Measurements from ENCODE around the gene MACROD2.

DNA sequence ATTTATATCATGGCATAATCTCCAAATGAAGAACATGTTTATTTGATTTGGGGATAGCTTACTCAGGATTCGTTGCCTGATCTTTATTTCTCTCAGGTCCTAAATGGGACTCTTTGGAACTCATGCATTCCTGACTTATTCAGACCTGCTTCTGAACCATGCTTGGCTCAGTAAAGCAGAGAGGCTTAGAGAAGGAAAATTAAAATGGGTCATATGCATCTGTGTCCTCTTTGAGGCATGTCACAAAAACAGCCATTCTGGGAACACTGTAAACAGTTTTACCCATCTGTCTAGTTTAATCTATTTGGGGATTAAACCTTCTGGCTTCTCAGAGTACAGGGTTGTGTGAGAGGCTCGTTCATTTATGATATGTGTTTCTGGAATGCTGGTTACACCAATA, 1560.6 kb downstream of the MACROD2 start:
- TF ChIP-seq, protein P1, sequence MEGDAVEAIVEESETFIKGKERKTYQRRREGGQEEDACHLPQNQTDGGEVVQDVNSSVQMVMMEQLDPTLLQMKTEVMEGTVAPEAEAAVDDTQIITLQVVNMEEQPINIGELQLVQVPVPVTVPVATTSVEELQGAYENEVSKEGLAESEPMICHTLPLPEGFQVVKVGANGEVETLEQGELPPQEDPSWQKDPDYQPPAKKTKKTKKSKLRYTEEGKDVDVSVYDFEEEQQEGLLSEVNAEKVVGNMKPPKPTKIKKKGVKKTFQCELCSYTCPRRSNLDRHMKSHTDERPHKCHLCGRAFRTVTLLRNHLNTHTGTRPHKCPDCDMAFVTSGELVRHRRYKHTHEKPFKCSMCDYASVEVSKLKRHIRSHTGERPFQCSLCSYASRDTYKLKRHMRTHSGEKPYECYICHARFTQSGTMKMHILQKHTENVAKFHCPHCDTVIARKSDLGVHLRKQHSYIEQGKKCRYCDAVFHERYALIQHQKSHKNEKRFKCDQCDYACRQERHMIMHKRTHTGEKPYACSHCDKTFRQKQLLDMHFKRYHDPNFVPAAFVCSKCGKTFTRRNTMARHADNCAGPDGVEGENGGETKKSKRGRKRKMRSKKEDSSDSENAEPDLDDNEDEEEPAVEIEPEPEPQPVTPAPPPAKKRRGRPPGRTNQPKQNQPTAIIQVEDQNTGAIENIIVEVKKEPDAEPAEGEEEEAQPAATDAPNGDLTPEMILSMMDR (IDR thresholded peaks at IDR 0.05): no peak
- TF ChIP-seq POLR2A (IDR thresholded peaks at IDR 0.05): no peak

Data from body of pancreas (tissue), 4 donors.